GM21526 (cell line): Measurements from ENCODE around the gene TMEM82.

Experiments
- ATAC-seq: cut with Tn5 transposase; IDR thresholded peaks from one replicate; pipeline ENCODE4 v1.9.1; 2021; ENCODE audit warnings: moderate library complexity; ENCODE audit not compliant: unreplicated experiment, low FRiP score

Gene TMEM82

DNA sequence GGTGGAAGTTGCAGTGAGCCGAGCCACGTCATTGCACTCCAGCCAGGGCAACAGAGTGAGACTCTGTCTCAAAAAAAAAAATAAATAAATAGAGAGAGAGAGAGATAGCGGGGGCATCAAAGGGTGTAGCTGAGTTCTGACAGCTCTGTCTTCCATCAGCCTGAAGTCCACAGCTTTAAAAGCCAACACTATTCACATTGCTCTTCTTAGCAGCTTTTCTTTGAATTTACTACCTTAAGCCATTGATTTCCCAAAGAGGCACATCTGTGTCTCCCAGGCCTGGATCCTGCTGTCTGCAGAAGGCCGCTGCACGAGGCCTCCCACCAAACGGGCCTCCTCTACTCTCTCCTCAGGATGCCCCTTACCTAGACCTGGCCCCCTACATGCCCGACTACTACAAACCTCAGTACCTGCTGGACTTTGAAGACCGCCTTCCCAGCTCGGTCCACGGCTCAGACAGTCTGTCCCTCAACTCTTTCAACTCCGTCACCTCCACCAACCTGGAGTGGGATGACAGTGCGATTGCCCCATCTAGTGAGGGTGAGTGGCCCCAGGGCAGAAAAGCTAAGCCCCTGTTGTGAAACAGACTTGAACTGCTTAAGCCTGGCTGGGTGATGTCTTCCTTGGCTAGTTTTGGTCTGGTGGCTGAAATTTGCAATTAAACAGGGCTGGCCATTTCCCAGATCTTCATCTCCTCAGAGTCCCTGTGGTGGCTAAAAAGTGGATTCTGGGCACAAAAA lies 22.7 kb upstream of the TMEM82 start:
- no peak for ATAC-seq

DNA sequence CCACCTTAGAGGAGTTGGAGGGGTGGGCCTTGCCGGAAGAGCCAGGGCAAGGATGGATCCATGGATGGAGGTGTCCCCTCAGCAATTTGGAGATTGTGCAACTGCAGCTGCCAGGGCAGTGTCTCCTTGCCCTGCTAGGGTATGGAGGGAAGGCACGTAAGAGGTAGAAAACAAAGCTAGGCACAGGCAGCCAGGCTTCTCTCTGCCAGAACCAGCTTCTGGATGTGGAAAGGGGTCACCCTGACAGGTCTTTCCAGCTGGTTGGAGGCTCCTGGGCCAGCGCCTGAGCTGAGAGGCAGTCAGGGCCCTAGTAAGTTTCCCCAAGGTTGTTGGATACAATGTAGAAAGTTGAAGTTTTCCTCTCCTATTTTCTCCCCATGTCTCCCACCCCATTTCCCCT lies 21.4 kb upstream of the TMEM82 start:
- ATAC-seq, result no peak

DNA sequence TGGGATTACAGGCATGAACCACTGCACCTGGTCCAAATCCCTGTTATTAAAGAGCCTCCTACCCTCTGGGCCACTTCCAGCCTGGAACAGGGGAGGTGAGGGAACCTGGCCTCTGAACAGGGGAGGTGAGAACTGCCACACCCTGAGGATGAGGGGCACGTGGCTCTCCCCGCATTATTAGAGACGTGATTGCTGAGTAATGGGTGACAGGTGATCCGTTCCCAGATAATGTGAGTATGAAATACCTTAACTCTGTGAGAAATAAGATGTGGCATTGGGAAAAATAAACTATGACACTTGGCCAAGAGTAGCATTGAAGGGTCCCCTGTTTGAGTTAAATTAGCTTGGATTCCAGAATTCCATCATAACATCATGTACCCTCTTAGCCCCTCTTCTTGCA lies 19.9 kb upstream of the TMEM82 start:
- ATAC-seq, result no peak

DNA sequence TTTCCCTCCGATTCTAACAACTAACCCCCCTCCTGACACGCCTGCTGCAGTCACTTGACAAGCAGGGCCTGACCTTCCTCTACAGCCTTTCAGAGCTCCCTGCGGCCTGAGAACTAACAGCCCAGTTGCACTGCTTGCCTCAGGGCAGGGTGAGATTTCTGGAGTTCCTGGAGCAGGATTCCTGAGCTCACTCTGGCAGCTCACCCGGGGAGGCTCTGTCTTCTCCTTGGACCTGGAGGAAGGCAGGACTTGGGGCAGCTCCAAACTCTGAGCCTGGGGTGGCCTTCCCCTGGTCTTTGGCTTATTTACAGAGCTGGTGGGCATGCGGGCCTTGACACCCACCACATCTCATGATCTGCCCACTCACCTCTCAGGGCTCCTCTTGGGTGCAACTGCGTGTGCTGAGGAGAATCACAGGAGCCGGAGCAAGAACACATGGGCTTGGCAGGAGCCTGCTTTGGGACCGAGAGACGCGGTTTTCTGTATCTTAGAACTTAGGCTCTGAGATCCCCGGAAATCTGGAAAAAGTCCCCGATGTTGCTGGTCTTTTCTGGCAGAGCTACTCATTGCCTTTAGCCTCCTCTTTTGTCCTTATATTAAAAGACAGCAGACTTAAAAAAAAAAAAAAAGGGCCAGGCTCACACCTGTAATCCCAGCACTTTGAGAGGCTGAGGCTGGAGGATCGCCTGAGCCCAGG lies 19.3 kb upstream of the TMEM82 start:
- ATAC-seq, result no peak

DNA sequence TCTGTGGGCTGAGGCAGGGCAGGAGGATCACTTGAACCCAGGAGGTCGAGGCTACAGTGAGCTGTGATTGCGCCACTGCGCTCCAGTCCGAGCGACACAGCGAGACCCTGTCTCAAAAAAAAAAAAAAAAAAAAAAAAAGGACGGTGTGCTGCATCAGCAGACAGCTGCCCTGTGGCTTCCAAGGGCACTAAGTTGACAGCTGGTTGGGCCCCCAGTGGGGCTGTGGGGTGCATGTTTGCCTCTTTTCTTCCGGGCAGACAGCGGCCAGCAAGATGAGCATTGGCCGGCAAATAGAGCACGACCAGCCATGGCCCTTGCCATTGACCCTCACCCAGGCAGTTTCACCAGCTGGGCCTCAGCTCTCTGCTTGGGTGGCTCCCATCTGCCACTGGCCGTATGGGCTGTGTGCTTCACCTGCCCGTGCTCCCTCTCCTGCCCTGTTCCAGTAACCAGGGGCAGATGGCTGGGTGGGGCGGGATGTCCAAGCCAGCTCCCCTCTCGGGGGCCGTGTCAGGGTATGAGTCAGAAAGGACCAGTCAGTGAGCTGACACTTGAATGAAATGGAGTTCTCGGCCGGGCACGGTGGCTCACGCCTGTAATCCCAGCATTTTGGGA lies 18.6 kb upstream of the TMEM82 start:
- ATAC-seq, result no peak

DNA sequence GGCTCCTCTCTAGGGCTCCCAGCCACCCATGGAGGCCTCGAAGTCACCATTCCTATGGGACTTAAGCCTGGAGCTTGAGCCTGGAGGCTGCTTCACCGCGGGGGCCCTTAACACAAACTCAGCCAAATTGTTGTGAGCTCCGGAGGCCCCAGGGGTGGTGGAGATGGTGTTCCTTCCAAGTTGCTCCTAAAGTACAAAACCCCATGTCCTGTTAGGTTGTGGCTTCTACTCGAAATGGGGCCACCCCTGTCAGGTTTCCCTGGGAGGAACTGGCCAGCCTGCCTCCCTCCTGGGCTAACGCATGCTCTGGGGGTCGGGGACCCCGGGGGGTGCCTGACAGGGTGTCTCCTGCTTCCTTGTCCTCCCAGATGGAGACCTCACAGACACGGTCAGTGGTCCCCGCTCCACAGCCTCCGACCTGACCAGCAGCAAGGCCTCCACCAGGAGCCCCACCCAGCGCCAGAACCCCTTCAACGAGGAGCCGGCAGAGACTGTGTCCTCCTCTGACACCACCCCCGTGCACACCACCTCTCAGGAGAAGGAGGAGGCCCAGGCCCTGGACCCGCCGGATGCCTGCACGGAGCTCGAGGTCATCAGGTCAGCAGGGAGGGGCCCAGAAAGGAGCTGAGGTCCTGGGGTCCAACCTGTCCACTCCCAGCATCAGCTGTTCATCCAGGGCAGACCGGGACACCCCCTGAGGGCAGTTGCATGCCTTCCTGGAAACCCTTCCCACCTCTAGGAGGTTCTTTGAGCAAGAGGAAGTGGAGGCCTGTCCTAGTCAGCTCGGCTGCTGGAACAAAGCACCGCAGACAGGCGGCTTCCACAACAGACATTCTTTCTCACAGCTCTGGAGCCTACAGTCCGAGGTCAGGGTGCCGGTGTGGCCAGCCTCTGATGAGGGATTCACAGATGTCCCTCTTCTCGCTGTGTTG lies 17.1 kb upstream of the TMEM82 start:
- ATAC-seq, result no peak

DNA sequence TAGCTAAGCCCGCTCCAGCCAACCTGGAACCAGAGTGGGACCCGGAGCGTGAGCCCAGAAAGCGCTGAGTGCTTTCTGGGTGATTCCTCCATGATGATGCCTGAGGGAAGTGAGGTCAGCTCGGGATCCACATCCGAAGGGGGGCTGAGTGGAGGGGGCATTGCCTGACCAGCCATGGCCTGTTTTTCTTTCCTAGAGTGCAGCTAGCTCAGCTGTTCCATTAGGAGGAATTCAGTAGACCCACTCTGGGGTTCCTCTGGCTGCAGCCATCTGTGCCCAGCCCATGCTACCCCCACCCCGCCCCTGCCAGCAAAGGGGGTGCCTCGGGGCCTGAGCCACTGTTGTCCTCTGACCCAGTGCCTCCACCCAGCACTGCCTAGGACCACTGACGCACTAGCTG lies 15.8 kb upstream of the TMEM82 start:
- ATAC-seq, result no peak

DNA sequence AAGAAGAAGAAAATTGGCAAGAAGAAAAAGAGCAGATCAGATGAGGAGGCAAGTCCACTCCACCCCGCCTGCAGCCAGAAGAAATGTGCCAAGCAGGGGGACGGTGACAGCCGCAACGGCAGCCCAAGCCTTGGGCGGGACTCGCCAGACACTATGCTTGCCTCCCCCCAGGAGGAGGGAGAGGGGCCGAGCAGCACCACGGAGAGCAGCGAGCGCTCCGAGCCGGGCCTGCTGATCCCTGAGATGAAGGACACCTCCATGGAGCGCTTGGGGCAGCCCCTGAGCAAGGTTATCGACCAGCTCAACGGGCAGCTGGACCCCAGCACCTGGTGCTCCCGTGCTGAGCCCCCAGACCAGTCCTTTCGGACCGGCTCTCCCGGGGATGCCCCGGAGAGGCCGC lies 15.3 kb upstream of the TMEM82 start:
- ATAC-seq, result no peak

DNA sequence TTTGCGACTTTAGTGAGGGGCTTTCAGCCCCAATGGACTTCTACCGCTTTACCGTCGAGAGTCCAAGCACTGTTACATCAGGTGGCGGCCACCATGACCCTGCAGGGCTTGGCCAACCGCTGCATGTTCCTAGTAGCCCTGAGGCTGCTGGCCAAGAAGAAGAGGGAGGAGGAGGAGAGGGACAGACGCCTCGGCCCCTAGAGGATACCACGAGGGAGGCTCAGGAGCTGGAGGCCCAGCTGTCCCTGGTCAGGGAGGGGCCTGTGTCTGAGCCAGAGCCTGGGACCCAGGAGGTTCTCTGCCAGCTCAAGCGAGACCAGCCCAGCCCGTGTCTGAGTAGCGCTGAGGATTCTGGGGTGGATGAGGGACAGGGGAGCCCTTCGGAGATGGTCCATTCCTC lies 14.9 kb upstream of the TMEM82 start:
- no peak for ATAC-seq

DNA sequence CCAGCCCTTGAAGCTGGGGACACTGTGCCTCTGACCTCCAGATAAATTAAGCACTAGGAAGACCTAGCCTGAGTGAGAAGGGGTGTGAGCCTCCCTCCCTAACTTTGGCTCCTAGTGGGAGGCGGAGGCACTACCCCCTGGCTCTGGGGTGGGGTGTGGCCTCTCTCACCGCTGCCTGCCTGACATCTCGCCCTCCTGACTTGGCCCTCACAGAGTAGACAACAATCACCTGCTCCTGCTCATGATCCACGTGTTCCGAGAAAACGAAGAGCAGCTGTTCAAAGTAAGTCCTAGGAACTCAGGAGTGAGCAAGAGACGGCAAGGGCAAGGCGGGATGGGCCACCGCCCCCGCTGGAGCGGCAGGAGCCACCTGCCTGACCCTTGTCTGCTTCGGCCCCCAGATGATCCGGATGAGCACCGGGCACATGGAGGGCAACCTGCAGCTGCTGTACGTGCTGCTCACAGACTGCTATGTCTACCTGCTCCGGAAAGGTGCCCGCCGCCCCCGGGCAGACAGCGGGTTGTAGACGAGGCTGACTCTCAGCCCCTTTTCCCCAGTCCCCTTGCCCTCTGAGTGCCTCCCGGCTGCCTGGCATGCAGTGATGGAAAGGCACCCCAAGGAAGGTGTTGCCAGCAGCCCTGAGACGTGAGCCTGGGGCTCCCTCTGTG lies 14.3 kb upstream of the TMEM82 start:
- ATAC-seq, result no peak

DNA sequence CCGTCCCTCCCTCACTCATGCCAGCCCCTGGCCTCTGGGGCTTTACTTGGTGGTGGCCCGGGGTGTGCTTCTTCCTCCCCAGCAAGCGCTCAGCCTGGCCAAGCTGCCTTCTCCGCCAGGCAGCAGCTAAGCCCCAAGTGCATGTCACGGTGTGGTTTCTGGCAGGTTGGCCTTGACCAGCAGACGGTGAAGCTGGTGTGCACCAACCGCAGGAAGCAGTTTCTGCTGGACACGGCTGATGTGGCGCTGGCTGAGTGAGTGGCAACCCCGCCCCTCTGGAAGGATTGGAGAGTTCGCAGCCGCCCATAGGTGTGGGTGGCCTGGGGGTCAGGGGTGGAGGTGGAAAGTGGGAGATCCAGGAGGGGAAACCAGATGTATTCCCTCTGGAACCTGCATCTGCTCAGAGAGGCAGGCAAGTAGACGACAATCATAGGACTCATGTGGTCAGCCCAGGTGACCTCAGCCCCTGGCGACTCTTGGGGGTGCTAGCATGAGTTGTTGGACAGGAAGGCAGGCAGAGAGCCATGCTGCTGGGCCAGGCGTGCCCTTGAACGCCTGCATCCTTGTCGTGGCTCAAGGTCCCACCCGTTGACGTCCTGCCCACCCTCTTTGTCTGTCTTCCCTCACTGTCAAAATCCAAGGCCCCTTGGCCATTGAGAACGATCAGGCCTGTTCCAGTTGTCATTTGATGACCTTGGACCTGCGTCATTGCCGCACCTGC lies 13.2 kb upstream of the TMEM82 start:
- no peak for ATAC-seq

DNA sequence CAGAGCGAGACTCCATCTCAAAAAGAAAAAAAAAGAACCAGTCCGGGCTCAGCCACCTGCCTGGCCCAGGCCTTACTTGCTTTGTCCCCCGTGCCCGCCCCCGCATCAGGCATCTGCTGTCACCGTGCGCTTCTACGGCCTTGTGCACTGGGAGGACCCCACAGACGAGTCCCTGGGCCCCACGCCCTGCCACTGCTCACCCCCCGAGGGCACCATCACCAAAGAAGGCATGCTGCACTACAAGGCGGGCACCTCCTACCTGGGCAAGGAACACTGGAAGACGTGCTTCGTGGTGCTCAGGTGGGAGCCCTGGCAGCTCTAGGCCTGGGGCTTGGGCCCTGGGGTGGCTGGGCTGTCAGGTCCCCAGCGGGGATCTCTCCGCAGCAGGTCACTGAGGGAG lies 11.9 kb upstream of the TMEM82 start:
- ATAC-seq, result no peak

DNA sequence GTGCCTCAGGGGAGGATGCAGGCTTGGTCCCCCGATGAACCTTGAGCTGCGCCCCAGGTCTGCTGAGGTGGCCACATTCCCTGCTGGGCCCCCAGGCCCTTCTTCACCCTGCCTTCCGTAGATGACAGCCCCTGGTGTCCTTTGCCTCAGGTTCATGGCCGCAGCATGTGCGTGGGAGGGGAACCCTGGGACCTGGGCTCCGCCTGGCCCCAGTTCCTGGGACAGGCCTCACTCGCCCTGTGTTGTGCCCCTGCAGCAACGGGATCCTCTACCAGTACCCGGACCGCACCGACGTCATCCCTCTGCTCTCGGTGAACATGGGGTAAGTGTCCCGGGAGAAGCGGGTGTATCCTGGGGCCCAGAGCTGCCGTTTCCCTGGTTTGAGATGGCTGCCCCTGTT lies 11.4 kb upstream of the TMEM82 start:
- no peak for ATAC-seq

DNA sequence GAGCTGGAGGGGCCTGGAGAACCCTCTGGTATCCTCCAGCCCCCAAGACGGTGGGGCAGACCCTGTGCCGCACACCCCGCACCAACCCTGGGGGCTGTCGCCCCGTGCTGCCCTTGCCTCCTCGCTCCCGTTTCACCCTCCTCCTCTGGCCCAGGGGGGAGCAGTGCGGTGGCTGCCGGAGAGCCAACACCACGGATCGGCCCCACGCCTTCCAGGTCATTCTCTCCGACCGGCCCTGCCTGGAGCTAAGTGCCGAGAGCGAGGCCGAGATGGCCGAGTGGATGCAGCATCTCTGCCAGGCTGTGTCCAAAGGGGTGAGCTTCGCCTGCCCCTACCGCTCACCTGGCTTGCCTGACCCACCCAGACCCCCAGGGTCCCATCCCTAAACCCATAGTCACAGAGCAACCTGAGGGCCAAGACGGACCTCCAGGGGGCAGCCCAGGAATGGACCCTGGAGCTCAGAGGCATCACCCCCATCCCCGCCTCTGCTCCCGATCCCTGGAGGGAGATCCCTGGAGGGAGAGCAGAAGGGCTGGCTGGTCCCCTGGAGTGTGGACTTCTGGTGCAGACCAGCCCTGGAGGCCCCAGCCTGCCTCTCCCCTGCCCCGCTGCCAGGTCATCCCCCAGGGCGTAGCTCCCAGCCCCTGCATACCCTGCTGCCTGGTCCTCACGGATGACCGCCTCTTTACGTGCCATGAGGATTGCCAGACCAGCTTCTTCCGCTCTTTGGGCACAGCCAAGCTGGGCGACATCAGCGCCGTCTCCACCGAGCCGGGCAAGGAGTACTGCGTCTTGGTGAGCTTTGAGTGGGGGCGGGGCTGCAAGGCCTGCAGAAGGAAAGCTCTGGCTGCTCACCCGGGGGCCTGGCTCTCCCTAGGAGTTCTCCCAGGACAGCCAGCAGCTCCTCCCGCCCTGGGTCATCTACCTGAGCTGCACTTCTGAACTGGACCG lies 10.3 kb upstream of the TMEM82 start:
- ATAC-seq, result no peak

DNA sequence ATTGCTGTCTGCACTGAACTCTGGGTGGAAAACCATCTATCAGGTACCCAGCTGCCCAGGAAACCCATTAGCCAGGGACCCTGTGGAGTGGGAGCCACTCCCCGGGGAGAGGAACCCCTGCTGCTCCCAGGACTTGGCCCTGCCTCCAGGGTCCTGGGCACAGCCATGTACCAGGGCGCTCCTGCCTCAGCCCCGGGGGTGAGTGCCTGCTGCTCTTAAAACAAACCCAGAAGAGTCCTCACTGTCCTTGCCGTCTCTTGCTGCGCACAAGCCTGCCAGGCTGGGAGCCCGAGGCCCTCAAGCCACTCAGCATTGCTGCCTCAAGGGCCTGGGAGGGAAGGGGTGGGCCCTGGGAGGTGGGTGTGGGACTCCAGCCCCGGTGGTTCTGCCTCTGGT lies 9.6 kb upstream of the TMEM82 start:
- ATAC-seq, result no peak

DNA sequence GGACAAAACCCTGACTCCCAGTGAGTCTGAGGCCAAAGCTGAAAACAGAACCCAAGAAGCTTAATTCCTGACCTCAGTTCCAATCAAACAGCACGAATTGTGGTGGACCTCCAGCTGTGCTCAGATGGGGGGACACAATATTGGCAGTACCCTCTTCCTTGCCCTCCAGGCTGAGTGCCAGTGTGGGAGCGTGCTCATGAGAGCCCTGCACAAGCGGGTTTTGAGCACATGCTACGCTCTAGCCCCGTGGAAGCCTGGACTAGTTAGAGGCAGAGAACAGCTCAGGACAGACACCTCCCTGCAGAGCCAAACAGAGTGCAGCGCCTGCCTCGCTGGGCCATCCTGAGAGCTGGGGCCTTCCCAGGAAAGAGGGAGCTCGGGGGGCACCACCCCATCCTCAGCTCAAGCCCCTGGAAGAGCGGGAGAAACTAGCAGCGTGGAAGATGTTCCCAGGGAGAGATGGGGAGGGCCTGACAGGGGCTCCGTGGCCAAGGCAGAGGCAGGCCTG lies 9.0 kb upstream of the TMEM82 start:
- ATAC-seq, result no peak

DNA sequence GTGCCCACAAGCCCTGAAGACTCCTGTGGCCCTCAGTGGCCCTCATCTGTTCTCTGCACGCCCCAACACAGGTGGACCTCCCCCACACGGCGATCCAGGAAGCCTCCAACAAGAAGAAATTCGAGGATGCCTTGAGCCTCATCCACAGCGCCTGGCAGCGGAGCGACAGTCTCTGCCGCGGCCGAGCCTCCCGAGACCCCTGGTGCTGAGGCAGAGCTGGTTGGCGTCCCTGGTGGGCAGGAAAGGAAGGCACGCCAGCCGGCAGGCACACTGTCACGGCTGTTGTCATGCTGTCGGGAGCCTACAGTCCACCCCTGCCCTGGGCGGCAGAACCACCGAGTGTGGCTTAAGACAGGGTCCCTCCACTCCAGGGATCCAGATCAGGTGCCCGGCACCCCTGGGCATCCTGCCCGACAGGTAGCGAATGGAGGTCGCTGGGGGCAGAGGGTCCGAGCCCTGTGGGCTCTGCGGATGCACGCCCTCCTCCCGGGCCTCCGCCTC lies 8.5 kb upstream of the TMEM82 start:
- ATAC-seq, result no peak

DNA sequence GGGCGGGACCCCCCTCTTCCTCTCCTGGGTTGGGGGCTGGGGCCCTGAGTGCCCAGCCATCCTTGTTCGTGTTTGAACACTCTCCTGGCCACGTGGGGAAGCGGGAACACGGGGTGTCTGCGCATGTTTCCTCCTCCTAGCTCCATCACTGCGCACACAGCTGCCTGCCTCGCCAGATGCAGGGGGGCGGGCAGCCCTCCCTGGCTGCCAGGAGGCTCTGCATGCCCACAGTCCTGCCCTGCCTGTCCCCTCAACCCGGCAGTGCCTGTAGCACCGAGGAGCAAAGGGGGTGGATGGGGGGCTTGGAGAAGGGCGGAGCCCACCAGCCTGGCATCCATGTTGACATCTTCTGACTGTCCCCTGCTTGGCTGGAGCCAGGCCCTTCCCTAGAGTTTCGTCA lies 8.0 kb upstream of the TMEM82 start:
- no peak for ATAC-seq
